Hepatocyte (in vitro differentiated cells): ENCODE results near the gene BIN2. TPM values are rescaled to one million over a fixed set of nuclear protein-coding genes. Genes with fewer than 3 reads are reported as not detected.
"Not testable (repeated sequence)": the region's sequence is repeated elsewhere in the genome, so short reads cannot be mapped to it uniquely, and the experiment has no call there.

ENCODE experiments used
- DNase-seq: peaks from one replicate; pipeline ENCODE4 v3.0.0-alpha.2; 2016; ENCODE audit warnings: low spot score
- H2AFZ ChIP-seq: fragments of 200-600 bp; sonication (generic); 2 replicates; pipeline ENCODE4 v1.6.0; 2016; ENCODE audit warnings: antibody characterized with exemption, mild to moderate bottlenecking
- H3K27ac ChIP-seq: fragments of 200-600 bp; sonication (generic); 2 replicates; pipeline ENCODE4 v1.5.1; 2016; ENCODE audit warnings: mild to moderate bottlenecking
- H3K27me3 ChIP-seq: fragments of 200-600 bp; sonication (generic); 2 replicates; pipeline ENCODE4 v1.6.1; 2016
- H3K36me3 ChIP-seq: fragments of 200-600 bp; sonication (generic); replicated peaks from 2 replicates; pipeline ENCODE4 v1.5.1; 2016; ENCODE audit warnings: low read depth; ENCODE audit not compliant: insufficient read depth
- H3K4me1 ChIP-seq: fragments of 200-600 bp; sonication (generic); 2 replicates; pipeline ENCODE4 v1.5.1; 2016; ENCODE audit warnings: mild to moderate bottlenecking, moderate library complexity; ENCODE audit not compliant: insufficient read depth
- H3K4me2 ChIP-seq: fragments of 200-600 bp; sonication (generic); 2 replicates; pipeline ENCODE4 v1.6.0; 2016
- H3K4me3 ChIP-seq: fragments of 200-600 bp; sonication (generic); 2 replicates; pipeline ENCODE4 v1.5.1; 2016; ENCODE audit warnings: mild to moderate bottlenecking
- H3K79me2 ChIP-seq: fragments of 200-600 bp; sonication (generic); 2 replicates; pipeline ENCODE4 v1.6.0; 2017; ENCODE audit warnings: mild to moderate bottlenecking
- H3K9me2 ChIP-seq: fragments of 200-600 bp; sonication (generic); replicated peaks from 2 replicates; pipeline ENCODE4 v1.6.0; 2017; ENCODE audit warnings: mild to moderate bottlenecking; ENCODE audit not compliant: insufficient read depth
- H3K9me3 ChIP-seq: fragments of 200-600 bp; sonication (generic); 2 replicates; pipeline ENCODE4 v1.5.1; 2016; ENCODE audit warnings: low read depth, mild to moderate bottlenecking
- H4K20me1 ChIP-seq: fragments of 200-600 bp; sonication (generic); 2 replicates; pipeline ENCODE4 v1.6.0; 2016; ENCODE audit warnings: mild to moderate bottlenecking; ENCODE audit not compliant: insufficient read depth, poor library complexity, severe bottlenecking
- EZH2 ChIP-seq: fragments of 200-600 bp; sonication (generic); IDR thresholded peaks from 2 replicates; pipeline ENCODE4 v1.6.1; 2016; ENCODE audit warnings: antibody characterized with exemption, mild to moderate bottlenecking, borderline replicate concordance
- EZH2phosphoT487 ChIP-seq: fragments of 200-600 bp; sonication (generic); IDR thresholded peaks from one replicate; pipeline ENCODE4 v1.6.1; 2018; ENCODE audit warnings: antibody characterized with exemption, mild to moderate bottlenecking, low read depth, moderate library complexity; ENCODE audit not compliant: unreplicated experiment, severe bottlenecking
- WGBS: methylation state at CpG from one replicate; pipeline ENCODE4 v1.1.6; 2016; ENCODE audit warnings: low lambda C conversion rate; ENCODE audit errors: missing lambda C conversion rate; 5-methylcytosine and 5-hydroxymethylcytosine counted together
- polyA plus RNA-seq: library from polyadenylated mRNA; unstranded; fragments of >200 nt; fragmentation: Nextera tagmentation; extraction: Ambion mirVana; gene quantifications from 2 replicates; pipeline ENCODE4 v1.2.1, GENCODE V29; 2016
- total RNA-seq: library from RNA; depleted of rRNA; stranded (reverse); fragments of >200 nt; gene quantifications from 2 replicates; pipeline ENCODE4 v1.2.3, GENCODE V29; 2014
- TF ChIP-seq, protein P1 (sequence below): fragments of 200-600 bp; sonication (generic); IDR thresholded peaks from 2 replicates; pipeline ENCODE4 v1.5.1; 2016; ENCODE audit warnings: antibody characterized with exemption, mild to moderate bottlenecking; ENCODE audit not compliant: poor library complexity

The BIN2 gene
- total and polyA plus RNA-seq, 2 experiments from 2014 or later: 0.07 TPM; not detected in 1

DNA sequence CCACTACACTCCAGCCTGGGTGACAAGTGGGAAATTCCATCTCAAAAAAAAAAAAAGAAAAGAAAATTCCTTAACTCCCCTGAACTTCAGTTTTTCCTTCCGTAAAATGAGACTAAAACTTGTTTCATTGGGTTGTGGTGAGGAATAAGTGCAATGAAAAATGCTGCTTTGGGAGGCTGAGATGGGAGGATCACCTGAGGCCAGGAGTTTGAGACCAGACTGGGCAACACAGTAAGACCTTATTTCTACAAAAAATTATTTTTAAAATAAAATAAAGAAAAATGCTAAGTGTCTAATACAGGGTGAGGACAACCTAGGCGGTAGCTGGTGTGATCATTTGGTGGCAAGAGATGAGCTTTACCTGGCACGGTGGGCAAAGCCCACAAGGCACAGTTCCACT lies 60.6 kb downstream of the BIN2 start:
- Histone ChIP-seq H4K20me1 (no peaks in the 10 kb centered on the region), H3K9me3 (no peaks in the 10 kb centered on the region), H3K4me1 (no peaks in the 10 kb centered on the region), H3K79me2 (peaks cover 12% of the 10 kb centered on the region), H3K4me3 (no peak overlapping the region), H3K27ac (no peak overlapping the region), H3K27me3 (no peaks in the 10 kb centered on the region), H3K4me2 (no peak overlapping the region), H3K36me3 (no peaks in the 10 kb centered on the region), H3K9me2 (no peaks in the 10 kb centered on the region), H2AFZ (no peak overlapping the region)
- DNase-seq: no peak
- 93% methylated on average over 3 of the region's 3 CpGs for WGBS
- TF ChIP-seq EZH2 (no peak), EZH2phosphoT487 (no peak)
- TF ChIP-seq, protein P1, sequence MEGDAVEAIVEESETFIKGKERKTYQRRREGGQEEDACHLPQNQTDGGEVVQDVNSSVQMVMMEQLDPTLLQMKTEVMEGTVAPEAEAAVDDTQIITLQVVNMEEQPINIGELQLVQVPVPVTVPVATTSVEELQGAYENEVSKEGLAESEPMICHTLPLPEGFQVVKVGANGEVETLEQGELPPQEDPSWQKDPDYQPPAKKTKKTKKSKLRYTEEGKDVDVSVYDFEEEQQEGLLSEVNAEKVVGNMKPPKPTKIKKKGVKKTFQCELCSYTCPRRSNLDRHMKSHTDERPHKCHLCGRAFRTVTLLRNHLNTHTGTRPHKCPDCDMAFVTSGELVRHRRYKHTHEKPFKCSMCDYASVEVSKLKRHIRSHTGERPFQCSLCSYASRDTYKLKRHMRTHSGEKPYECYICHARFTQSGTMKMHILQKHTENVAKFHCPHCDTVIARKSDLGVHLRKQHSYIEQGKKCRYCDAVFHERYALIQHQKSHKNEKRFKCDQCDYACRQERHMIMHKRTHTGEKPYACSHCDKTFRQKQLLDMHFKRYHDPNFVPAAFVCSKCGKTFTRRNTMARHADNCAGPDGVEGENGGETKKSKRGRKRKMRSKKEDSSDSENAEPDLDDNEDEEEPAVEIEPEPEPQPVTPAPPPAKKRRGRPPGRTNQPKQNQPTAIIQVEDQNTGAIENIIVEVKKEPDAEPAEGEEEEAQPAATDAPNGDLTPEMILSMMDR: no peak

GRCh38 chr12:51262758-51263177 lies 61.2 kb downstream of the BIN2 start:
- WGBS: 62% methylated on average over 7 of the region's 7 CpGs
- no peak overlapping the region for H3K4me3 ChIP-seq
- H3K9me2 ChIP-seq: no peaks in the 10 kb centered on the region
- no peak for DNase-seq
- H3K4me1 ChIP-seq: no peaks in the 10 kb centered on the region
- no peaks in the 10 kb centered on the region for H4K20me1 ChIP-seq
- H3K4me2 ChIP-seq: no peak overlapping the region
- no peaks in the 10 kb centered on the region for H3K9me3 ChIP-seq
- H2AFZ ChIP-seq: no peak overlapping the region
- TF ChIP-seq EZH2phosphoT487: no peak
- no peak overlapping the region for H3K27ac ChIP-seq
- peaks cover 12% of the 10 kb centered on the region for H3K79me2 ChIP-seq
- no peaks in the 10 kb centered on the region for H3K27me3 ChIP-seq
- H3K36me3 ChIP-seq: no peaks in the 10 kb centered on the region

DNA sequence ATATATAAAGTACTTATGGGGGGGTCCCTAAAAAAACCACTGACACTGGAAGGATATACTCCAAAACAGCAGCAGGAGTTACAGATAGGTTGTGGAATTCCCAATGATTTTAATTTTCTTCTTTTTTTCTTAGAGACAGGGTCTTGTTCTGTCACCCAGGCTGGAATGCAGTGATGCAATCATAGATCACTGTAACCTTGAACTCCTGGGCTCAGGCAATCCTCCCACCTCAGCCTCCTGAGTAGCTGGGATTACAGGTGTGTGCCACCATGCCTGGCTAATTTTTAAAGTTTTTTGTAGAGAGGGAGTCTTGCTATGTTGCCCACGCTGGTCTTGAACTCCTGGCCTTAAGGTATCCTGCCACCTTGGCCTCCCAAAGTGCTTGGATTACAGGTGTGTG lies 64.4 kb downstream of the BIN2 start:
- not testable (repeated sequence) for H3K9me2 ChIP-seq, H3K4me3 ChIP-seq, DNase-seq, H3K79me2 ChIP-seq, H3K4me2 ChIP-seq, H3K9me3 ChIP-seq, H2AFZ ChIP-seq, H3K4me1 ChIP-seq, H4K20me1 ChIP-seq, H3K27me3 ChIP-seq, H3K36me3 ChIP-seq, H3K27ac ChIP-seq
- 100% methylated on average over 1 of the region's 1 CpG for WGBS

GRCh38 chr12:51254536-51254935 lies 69.4 kb downstream of the BIN2 start:
- no peaks in the 10 kb centered on the region for H3K9me2 ChIP-seq
- no peaks in the 10 kb centered on the region for H3K79me2 ChIP-seq
- no peak for TF ChIP-seq EZH2
- TF ChIP-seq EZH2phosphoT487: no peak
- TF ChIP-seq, protein P1: no peak

More at GRCh38 chr12:51254536-51254935, 69.4 kb downstream of the BIN2 start:
- H3K36me3 ChIP-seq: no peaks in the 10 kb centered on the region
- H3K27ac ChIP-seq: no peak overlapping the region
- H3K4me2 ChIP-seq: no peak overlapping the region
- H3K4me3 ChIP-seq: no peak overlapping the region
- H4K20me1 ChIP-seq: no peaks in the 10 kb centered on the region
- H3K9me3 ChIP-seq: no peaks in the 10 kb centered on the region
- H2AFZ ChIP-seq: no peak overlapping the region
- WGBS: 81% methylated on average over 4 of the region's 4 CpGs
- no peak for DNase-seq
- no peaks in the 10 kb centered on the region for H3K27me3 ChIP-seq
- H3K4me1 ChIP-seq: no peaks in the 10 kb centered on the region
